Pancreas (tissue), 10 donors: Measurements from ENCODE around the gene LAMC3. TPM values are rescaled to one million over a fixed set of nuclear protein-coding genes. Genes with fewer than 3 reads are reported as not detected.
A peak's percentile ranks its signal among the peaks of the same experiment; 100 is the strongest.

ENCODE experiments used
- ATAC-seq, 4 donors: fragments of 200-7000 bp; cut with Tn5 transposase; one replicate each; pipeline versions ENCODE4 v1.8.0 to v1.9.1; 2020; ENCODE audit warnings: mild to moderate bottlenecking in 4 of 4, moderate library complexity in 4 of 4
- DNase-seq, 6 donors: peaks; one replicate each; pipeline ENCODE4 v3.0.0-alpha.2; 2020
- FAIRE-seq: peaks from 2 replicates; lab custom pipeline; 2012; peaks lifted over from hg19 to GRCh38; lab: Jason Lieb, UNC
- H3K27ac ChIP-seq, 4 donors: fragments of 200-600 bp; sonication (generic); 1 replicate in 3 of 4; 2 replicates in 1 of 4; pipeline versions ENCODE4 v1.5.0 to v1.8.0; 2020
- H3K27me3 ChIP-seq, 4 donors: fragments of 200-600 bp; one replicate each; pipeline ENCODE4 v1.8.0; 2021
- H3K36me3 ChIP-seq, 3 donors: fragments of 200-600 bp; sonication (generic) in 1 of 3; one replicate each; pipeline versions ENCODE4 v1.5.0 to v1.8.0; 2020 to 2021
- H3K4me1 ChIP-seq, 3 donors: fragments of 200-600 bp; one replicate each; pipeline ENCODE4 v1.8.0; 2021
- H3K4me3 ChIP-seq, 4 donors: fragments of 200-600 bp; sonication (generic) in 2 of 4; one replicate each; pipeline versions ENCODE4 v1.5.0 to v1.8.0; 2020 to 2021
- H3K9me3 ChIP-seq, 4 donors: fragments of 200-600 bp; one replicate each; pipeline ENCODE4 v1.8.0; 2021
- WGBS, 2 donors: extraction: QIAGEN DNeasy Blood & Tissue Kit; methylation state at CpG; one replicate each; pipeline ENCODE4 v1.1.7; 2013; 5-methylcytosine and 5-hydroxymethylcytosine counted together
- intact Hi-C, 3 donors: fragments of 100-400 bp; cut with DNase I; formaldehyde crosslinking; loops; one replicate each; pipeline versions ENCODE4 v1.11.1 to v1.14.2; 2022
- polyA plus RNA-seq, 2 donors: library from polyadenylated mRNA; stranded (reverse); fragments of 200-250 nt; gene quantifications; one replicate each; pipeline ENCODE4 v1.2.3, GENCODE V29; 2013
- total RNA-seq, 6 donors: library from RNA; stranded (reverse); fragmentation: NEBNext Ultra II Directional in 4 of 6; extraction: Animal tissue kit (Norgen Biotek cat#: 25700) in 4 of 6; gene quantifications; one replicate each; pipeline versions ENCODE4 v1.2.1 to v1.2.4, GENCODE V29; 2021 to 2023
- TF ChIP-seq, protein P1 (sequence below), 4 donors: fragments of 200-600 bp; sonication (generic) in 3 of 4; IDR thresholded peaks; one replicate each; pipeline versions ENCODE4 v1.5.0 to v1.8.0; 2021; ENCODE audit warnings: antibody characterized with exemption in 4 of 4
- donor health status: healthy with polysubstance abuse.
- donor health status: DM: no; HTN: no; CAD: no; lungs with moderate emphysema.
- donor health status: DM: no; HTN: no; CAD: no.
- donor health status: control.
- donor health status: control.
- donor health status: Bipolar disorder and iron deficiency.
- donor health status: DM: yes; HTN: yes; CAD: no.
- donor health status: DM: no; HTN: no; CAD: no.
- donor health status: DM: no; HTN: no; CAD: no.
- donor health status: DM: yes; HTN: yes; CAD: no.

Gene LAMC3
- total and polyA plus RNA-seq, 8 donors = 1.1 to 8.9 (median 2.7) TPM

DNA sequence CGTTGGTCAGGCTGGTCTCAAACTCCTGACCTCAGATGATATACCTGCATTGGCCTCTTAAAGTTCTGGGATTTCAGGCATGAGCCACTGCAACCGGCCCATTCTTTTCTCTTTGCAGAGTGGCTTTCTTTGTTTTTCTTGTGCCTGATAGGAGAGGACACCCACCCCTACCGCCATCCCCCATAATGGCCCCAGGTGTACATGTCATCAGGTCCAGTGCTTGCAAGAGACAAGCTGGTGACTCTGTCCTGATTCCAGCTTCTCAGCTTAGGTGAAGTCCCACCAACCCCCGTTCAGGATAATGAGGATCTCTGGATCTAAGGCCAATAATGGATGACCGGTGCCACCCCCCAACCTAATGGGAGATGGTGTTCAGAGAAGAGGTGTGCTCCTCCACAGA is 85.0 kb downstream of the LAMC3 start:
- FAIRE-seq = no peak
- 73 to 82% methylated on average over 5 of the region's 5 CpGs for WGBS, 2 donors

DNA sequence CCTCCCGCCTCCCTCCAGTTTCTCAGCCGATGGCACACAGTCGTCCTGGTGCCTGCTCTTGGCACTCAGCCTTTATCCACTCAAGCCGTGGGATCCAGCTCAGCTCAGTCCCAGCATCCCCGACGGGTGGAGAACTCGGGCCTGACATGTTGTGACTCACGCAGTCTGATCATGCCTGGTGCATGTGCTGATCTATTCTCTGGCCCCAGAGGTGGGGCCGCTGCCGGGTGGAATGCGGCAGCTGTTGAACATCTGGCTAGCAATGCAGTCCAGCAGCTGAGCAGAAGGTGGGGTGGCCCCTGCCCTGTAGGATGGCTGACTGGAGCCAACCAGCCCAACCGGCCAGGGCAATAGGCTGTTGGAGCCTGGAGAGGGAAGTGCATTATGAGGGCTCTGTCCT is 85.6 kb downstream of the LAMC3 start:
- H3K27me3 ChIP-seq = no peaks in the 10 kb centered on the region
- intact Hi-C loops = no loop called here
- DNase-seq = no peak
- no peak for FAIRE-seq
- peak in 1 of 4 donors; percentile 6 for ATAC-seq
- no peaks in the 10 kb centered on the region for H3K9me3 ChIP-seq
- TF ChIP-seq, protein P1, sequence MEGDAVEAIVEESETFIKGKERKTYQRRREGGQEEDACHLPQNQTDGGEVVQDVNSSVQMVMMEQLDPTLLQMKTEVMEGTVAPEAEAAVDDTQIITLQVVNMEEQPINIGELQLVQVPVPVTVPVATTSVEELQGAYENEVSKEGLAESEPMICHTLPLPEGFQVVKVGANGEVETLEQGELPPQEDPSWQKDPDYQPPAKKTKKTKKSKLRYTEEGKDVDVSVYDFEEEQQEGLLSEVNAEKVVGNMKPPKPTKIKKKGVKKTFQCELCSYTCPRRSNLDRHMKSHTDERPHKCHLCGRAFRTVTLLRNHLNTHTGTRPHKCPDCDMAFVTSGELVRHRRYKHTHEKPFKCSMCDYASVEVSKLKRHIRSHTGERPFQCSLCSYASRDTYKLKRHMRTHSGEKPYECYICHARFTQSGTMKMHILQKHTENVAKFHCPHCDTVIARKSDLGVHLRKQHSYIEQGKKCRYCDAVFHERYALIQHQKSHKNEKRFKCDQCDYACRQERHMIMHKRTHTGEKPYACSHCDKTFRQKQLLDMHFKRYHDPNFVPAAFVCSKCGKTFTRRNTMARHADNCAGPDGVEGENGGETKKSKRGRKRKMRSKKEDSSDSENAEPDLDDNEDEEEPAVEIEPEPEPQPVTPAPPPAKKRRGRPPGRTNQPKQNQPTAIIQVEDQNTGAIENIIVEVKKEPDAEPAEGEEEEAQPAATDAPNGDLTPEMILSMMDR (IDR thresholded peaks at IDR 0.05) = no peak
- no peaks in the 10 kb centered on the region for H3K36me3 ChIP-seq
- WGBS, 2 donors = 62 to 67% methylated on average over 12 of the region's 12 CpGs
- no peaks in the 10 kb centered on the region for H3K4me1 ChIP-seq
- H3K27ac ChIP-seq = no peak overlapping the region
- H3K4me3 ChIP-seq = no peak overlapping the region

More for the DNA sequence above, 85.0 kb downstream of the LAMC3 start:
- no peak for ATAC-seq
- intact Hi-C loops = no loop called here
- DNase-seq = no peak
- no peaks in the 10 kb centered on the region for H3K9me3 ChIP-seq
- TF ChIP-seq, protein P1 (IDR thresholded peaks at IDR 0.05) = no peak
- no peaks in the 10 kb centered on the region for H3K4me1 ChIP-seq
- H3K27ac ChIP-seq = no peak overlapping the region
- no peaks in the 10 kb centered on the region for H3K27me3 ChIP-seq
- no peak overlapping the region for H3K4me3 ChIP-seq
- no peaks in the 10 kb centered on the region for H3K36me3 ChIP-seq

DNA sequence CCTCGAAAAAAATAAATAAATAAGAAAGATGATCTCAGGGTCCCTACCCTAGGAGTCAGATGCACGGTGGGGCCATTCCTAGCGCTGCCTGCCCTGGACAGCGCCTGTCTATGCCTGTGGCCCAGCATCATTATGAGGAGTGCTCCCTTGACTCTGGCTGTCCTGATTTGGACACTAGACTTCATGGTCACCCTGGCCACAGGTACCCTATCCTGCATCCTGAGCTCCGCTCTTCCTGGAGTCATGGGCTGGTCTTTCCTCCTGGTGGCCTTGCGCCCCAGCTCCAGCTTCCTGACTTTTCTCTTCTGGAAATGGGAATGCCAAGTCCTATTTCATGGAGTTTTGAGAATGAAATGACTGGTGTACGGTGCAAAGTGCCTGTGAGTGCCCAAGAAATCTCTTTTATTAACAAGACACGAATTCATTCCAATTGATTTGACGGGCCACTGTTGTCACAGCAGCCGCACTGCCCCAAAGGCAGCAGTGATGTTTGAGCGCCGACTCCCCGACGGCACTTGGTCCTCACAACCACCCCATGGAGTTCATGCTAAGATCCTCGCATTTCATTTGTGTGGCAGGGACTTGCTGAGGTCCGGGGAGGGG is 86.8 kb downstream of the LAMC3 start:
- intact Hi-C loops = no loop called here
- Histone ChIP-seq H3K27me3 (no peaks in the 10 kb centered on the region), H3K36me3 (no peaks in the 10 kb centered on the region), H3K27ac (no peak overlapping the region), H3K9me3 (no peaks in the 10 kb centered on the region), H3K4me3 (peak overlapping the region in 3 of 4 donors; percentile 34 to 73 (median 51)), H3K4me1 (no peaks in the 10 kb centered on the region)
- DNase-seq (no peak), FAIRE-seq (no peak), ATAC-seq (no peak)
- 32 to 34% methylated on average over 15 to 16 of the region's 16 CpGs for WGBS, 2 donors
- TF ChIP-seq, protein P1 (IDR thresholded peaks at IDR 0.05) = no peak

DNA sequence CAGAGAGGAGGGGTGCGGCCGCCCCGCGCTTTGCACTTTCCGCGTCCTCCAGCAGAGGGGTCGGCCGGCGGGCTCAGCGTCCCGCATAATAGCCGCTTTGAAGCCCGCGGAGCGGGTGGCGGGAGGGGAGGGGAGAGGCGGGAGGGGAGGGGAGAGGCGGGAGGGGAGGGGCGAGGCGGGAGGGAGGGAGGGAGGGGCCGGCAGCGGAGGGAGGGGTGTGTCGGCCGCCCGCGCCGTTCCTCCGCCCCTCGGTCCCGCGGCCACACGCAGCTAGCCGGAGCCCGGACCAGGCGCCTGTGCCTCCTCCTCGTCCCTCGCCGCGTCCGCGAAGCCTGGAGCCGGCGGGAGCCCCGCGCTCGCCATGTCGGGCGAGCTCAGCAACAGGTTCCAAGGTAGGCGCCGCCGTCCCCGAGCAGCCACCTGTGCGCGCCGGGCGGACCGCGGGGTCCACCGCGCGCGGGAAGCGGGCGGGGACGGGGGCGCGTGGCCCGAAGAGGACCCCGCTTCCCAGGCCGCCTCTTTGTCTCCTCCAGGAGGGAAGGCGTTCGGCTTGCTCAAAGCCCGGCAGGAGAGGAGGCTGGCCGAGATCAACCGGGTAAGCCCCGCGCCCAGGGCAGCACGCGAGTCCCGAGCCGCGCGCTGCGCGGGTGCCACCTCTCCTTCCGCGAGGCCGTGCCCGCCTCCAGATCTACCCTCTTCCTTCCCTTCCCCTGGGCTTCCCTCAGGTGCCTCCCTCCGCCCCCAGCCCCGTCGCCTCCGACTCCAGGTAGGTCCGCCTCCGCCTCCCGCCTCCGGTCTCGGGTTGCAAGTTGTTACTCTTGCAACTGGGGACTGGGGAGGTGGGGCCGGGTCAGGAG is 87.5 kb downstream of the LAMC3 start, which contains the start of gene AIF1L:
TSS of gene AIF1L (plus strand) at position 263 of the 857 bp plus-strand sequence. CDS start at position 362, 99 bp downstream.
- peak; percentile 48 to 77 (median 65) for ATAC-seq
- Histone ChIP-seq H3K9me3 (no peaks in the 10 kb centered on the region), H3K4me3 (peak within 1 kb of the TSS; percentile 34 to 73 (median 48)), H3K27me3 (no peaks in the 10 kb centered on the region), H3K27ac (no peak within 1 kb of the TSS), H3K36me3 (no peaks in the 10 kb centered on the region), H3K4me1 (no peaks in the 10 kb centered on the region)
- WGBS, 2 donors = 0 to 1% methylated on average over 41 to 94 of the region's 99 CpGs
- FAIRE-seq = no peak
- intact Hi-C loops = no loop called here
- TF ChIP-seq, protein P1 (IDR thresholded peaks at IDR 0.05) = no peak
- DNase-seq = peak in 5 of 6 donors; percentile 36 to 74 (median 40)
